ENCODE measurements around the gene PEX7.

DNA sequence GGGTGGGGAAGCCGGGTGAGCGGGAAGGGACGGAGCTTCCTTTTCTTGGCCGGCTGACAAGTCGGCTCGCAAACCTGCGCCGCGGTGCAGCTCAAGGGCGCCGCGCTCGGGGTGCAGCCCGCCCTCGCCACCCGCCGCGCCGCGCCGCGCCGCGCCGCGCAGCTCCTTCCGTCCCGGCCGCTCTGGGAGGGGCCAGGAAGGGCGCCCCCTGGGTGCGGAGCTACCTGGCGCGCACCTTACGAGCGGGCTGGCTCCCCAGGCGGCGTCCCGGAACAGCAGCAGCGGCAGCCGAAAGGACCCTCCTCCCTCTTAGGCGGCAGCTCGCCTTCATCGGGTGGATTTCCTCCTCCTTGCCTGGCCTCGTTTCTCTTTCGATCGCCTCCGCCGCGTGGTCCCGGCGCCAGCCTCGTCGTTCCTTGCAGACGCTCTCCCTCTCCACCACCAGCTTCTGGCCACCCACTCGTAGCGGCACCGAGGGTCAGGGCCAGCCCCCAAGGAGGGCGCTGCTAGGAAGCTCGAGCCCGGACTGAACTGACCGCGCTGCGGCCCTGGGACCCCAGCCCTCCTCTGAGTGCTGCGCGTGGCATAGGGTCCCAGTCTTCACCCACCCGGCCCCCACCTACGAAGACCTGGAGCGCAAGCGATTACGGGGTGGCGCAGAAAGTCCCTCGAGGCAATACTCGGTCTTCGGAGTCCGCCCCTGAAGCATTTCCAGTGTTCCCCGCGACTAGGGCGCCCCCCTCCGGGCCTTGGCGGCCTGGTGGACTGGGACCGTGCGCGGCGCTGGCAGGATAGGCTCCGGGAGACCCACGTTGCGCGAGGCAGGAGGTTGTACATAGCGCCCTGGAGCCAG, 29.8 kb upstream of the PEX7 start, which contains the start of gene MAP3K5:
- no peak for TF ChIP-seq ZNF274 (IDR thresholded peaks at IDR 0.05; ENCODE audit: low read depth, low read length)
- TF ChIP-seq YY1 (IDR thresholded peaks at IDR 0.05; ENCODE audit: insufficient read depth, insufficient read length) = no peak

All from NT2/D1 (cell line).